GM12892 (cell line): Measurements from ENCODE around the gene SLC5A4.

Experiments used
- POLR2A ChIP-seq: IDR thresholded peaks from 2 replicates; pipeline ENCODE4 v1.6.1; 2011; ENCODE audit warnings: low read depth, low read length, control low read depth
- POLR2AphosphoS5 ChIP-seq: IDR thresholded peaks from 2 replicates; pipeline ENCODE4 v1.6.1; 2011; ENCODE audit warnings: low read depth, low read length, control low read depth
- TAF1 ChIP-seq: IDR thresholded peaks from 2 replicates; pipeline ENCODE4 v1.6.1; 2011; ENCODE audit warnings: low read depth, mild to moderate bottlenecking, control low read depth, low read length, borderline replicate concordance

- no peak for TF ChIP-seq POLR2AphosphoS5
- TF ChIP-seq POLR2A, result no peak
- no peak for TF ChIP-seq TAF1
Measured at GRCh38 chr22:32248276-32248675, 6.9 kb downstream of the SLC5A4 start.
